ENCODE data around the gene PPM1A. TPM values are rescaled to one million over a fixed set of nuclear protein-coding genes. Genes with fewer than 3 reads are reported as not detected.

Gene PPM1A
- total RNA-seq, 2 donors from 2014 or later, result 39.1 to 44.4 TPM

DNA sequence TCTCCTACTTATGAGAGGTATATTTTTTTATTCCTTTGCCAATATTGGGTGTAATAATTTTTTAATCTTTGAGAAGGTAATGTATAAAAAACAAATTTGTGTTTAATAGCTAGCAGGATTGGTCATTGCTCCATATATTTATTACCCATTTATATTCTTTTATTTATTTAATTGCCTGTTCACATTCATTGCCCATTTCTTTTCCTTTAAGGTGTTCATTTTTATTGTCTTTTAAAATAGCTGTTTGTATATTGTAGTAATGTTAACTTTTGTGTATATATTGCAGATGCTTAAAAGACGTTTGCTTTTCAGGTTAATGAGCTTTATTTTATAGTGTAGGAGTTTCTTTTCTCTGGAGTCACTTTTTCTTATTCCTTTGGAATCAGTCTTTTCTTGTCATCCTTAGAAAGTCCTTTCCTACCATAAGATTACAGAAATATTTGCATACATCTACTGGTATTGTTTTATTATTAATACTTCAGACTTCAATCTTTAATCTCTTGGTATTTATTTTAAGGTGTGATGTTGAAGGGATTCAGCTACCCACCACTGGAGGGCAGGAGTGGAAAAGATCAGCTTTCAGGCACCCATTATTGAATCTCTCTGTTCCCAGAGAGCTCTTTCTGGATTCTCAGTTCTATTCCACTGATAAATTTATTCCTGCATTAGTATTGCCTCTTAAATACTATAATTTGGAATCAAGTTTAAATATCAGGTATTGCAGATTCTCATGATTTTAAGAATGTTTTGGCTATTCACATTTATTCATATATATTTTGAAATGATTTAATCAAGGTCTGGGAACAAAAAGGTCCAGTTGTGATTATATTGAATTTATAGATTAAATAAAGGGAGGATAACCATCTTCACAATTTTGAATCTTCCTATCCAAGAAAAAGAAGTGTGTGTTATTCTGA, 17.3 kb downstream of the PPM1A start:
- Mint-ChIP-seq H3K36me3 (ENCODE audit: low read depth) (peaks cover 23% of the 10 kb centered on the region), H3K4me1 (peaks cover 15% of the 10 kb centered on the region), H3K9me3 (no peaks in the 10 kb centered on the region), H3K27ac (no peak overlapping the region), H3K4me3 (no peak overlapping the region), H3K27me3 (no peaks in the 10 kb centered on the region)
- ATAC-seq (replicated peaks), result no peak

DNA sequence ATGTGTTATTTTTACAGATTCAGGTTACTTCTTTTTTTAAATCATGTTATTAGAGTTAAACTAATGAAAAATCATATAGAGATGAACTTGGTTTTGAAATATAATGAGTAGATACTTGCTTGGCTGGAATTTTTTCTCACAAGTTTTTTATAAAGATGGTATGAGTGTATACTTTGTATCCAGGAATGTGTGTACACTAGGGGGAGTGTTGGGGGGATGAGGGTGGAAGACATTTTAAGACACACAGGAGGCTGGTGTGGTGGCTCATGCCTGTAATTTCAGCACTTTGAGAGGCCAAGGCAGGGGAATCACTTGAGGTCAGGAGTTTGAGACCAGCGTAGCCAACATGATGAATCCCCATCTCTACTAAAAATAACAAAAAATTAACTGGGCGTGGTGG, 23.2 kb downstream of the PPM1A start:
- H3K36me3 Mint-ChIP-seq (ENCODE audit: low read depth), result peaks cover 25% of the 10 kb centered on the region

DNA sequence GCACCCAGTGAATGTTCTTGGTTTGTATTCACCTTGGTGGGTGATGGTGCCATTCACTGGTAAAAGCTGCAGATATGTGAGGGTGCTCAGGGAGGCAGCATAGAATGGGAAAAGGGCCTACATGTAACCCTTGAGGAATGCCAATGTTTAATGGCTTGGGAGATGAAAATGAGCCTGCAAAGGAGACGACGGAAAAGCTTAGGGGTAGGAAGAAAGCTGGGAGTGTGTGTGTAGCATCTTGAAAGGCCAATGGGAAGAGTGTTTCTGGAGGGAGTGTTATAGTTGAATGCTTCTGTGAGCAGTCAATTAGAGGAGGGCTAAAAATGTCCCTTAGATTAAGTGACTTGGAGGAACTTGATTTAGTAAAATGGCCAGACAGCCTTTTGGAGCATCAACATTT, 24.9 kb downstream of the PPM1A start:
- no peak overlapping the region for H3K27ac Mint-ChIP-seq
- H3K9me3 Mint-ChIP-seq, result no peaks in the 10 kb centered on the region
- H3K27me3 Mint-ChIP-seq, result no peaks in the 10 kb centered on the region
- no peak for ATAC-seq (replicated peaks)
- no peak overlapping the region for H3K4me3 Mint-ChIP-seq
- peaks cover 30% of the 10 kb centered on the region for H3K36me3 Mint-ChIP-seq (ENCODE audit: low read depth)
- H3K4me1 Mint-ChIP-seq, result peaks cover 41% of the 10 kb centered on the region

More for the DNA sequence above, 23.2 kb downstream of the PPM1A start:
- Mint-ChIP-seq H3K27me3 (no peaks in the 10 kb centered on the region), H3K9me3 (no peaks in the 10 kb centered on the region), H3K4me3 (no peak overlapping the region), H3K27ac (no peak overlapping the region), H3K4me1 (peaks cover 36% of the 10 kb centered on the region)
- ATAC-seq (replicated peaks), result no peak

DNA sequence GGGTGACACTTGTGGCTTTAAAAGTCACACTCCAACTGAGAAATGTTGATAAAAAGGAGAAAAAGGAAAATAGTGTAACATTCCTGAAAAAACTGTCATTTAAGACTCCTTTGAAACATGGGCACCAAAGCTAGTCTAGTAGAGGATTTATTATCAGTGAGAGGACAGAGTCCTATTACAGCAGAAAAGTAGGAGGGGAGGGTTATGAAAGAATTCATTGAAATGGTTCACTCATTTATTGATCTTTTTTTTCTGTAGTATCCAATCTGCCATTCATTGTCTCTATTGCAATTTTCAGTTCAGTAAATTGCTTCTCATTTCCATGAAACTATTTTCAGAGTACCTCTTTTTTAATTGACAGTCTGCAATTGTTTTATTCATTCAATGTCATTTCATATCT, 25.4 kb downstream of the PPM1A start:
- ATAC-seq (replicated peaks), result no peak
- Mint-ChIP-seq H3K27ac (no peak overlapping the region), H3K4me1 (peaks cover 41% of the 10 kb centered on the region), H3K9me3 (no peaks in the 10 kb centered on the region), H3K4me3 (no peak overlapping the region), H3K27me3 (no peaks in the 10 kb centered on the region), H3K36me3 (ENCODE audit: low read depth) (peaks cover 30% of the 10 kb centered on the region)

DNA sequence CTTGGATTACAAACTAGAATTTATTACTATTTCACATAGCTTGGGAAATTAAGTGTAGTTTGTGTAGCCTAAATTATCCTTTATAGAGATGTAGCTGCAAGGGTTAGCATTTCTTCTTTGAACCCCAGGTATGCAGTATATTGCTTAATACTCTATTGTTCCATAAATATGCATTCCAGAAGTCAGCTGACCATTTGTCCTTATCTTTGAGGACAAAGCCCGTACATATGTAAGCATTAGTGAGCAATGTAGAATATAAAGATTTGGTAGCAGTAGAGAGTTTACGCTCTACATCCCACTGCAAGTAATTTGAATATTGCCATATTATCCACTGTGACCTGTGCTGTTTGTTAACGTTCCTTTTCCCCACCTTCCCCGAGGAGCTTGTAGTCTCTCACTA, 26.9 kb downstream of the PPM1A start:
- ATAC-seq (replicated peaks), result no peak
- Mint-ChIP-seq H3K36me3 (ENCODE audit: low read depth) (peaks cover 23% of the 10 kb centered on the region), H3K4me1 (peaks cover 38% of the 10 kb centered on the region), H3K27me3 (no peaks in the 10 kb centered on the region), H3K27ac (no peak overlapping the region), H3K9me3 (no peaks in the 10 kb centered on the region), H3K4me3 (no peak overlapping the region)

DNA sequence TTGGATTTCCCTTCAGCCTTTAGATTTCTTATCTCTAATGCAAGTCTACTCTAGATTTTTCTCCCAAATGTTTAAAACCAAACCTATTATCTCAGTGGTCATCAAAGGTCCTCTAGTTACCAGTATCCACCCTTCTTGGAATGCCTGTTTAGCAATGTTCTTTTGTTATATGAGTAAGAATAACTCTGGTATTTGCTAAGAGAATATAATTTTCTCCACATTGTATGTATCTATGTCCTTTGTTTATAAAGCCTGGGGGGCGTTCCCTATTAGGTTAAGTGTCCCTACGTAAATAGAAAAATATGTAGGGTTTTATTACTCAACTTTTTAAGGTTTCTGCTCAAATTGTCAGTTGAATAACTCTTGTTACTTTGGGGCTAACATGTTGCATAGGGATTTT, 27.3 kb downstream of the PPM1A start:
- no peak overlapping the region for H3K27ac Mint-ChIP-seq
- ATAC-seq (replicated peaks), result no peak
- H3K27me3 Mint-ChIP-seq, result no peaks in the 10 kb centered on the region
- no peak overlapping the region for H3K4me3 Mint-ChIP-seq
- H3K9me3 Mint-ChIP-seq, result no peaks in the 10 kb centered on the region
- peaks cover 34% of the 10 kb centered on the region for H3K4me1 Mint-ChIP-seq
- peaks cover 21% of the 10 kb centered on the region for H3K36me3 Mint-ChIP-seq (ENCODE audit: low read depth)

DNA sequence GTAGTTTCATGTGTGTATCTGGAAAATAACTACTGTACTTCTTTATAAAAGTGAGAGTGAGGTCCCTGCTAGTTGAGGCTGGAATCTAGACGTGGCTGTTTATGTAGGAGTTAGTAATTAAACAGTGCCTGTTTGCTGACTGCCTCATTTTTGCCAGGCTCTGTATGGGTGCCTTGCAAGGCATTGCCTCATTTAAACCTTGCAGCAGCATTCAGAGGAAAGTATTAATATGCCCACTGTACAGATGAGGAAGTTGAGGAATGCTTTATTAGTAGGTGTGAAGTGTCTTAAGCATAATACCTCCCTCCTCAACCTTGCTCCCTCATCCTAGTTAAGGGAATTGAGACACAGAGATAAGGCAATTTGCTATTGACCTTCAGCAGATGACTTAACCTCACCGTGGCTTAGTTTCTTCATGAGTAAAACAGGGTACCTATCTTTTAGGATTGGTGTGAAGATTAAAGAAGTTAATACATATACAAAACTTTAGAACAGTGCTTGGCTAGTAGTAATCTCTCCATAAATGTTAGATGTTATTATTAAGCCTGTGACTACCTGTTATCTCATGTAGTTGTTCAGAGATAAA, 28.7 kb downstream of the PPM1A start:
- no peak for ATAC-seq (replicated peaks)
- H3K27ac Mint-ChIP-seq, result no peak overlapping the region
- H3K27me3 Mint-ChIP-seq, result no peaks in the 10 kb centered on the region
- H3K36me3 Mint-ChIP-seq (ENCODE audit: low read depth), result peaks cover 33% of the 10 kb centered on the region
- H3K9me3 Mint-ChIP-seq, result no peaks in the 10 kb centered on the region
- no peak overlapping the region for H3K4me3 Mint-ChIP-seq
- H3K4me1 Mint-ChIP-seq, result peaks cover 27% of the 10 kb centered on the region

DNA sequence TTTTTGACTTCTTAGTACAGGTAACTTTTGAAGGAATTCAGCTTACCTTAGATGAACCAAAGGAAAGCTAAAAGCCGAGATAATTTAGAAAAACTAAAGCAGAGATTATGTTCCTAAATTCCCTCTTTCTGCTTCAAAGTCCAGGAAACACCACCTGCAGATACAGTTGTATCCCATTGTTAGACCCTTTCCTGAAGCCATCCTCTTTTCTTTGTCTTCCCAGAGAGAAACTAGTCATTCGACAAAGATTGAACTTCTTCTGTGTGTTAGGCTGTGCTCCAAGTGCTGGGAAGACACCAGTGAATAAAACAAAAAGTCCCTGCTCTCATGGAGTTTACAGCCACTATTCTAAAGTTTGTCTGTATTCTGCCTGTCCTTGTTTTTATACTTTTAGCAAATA, 29.3 kb downstream of the PPM1A start:
- H3K4me1 Mint-ChIP-seq, result peaks cover 24% of the 10 kb centered on the region
- H3K27me3 Mint-ChIP-seq, result no peaks in the 10 kb centered on the region
- H3K9me3 Mint-ChIP-seq, result no peaks in the 10 kb centered on the region
- no peak overlapping the region for H3K4me3 Mint-ChIP-seq
- H3K27ac Mint-ChIP-seq, result no peak overlapping the region
- no peak for ATAC-seq (replicated peaks)
- peaks cover 39% of the 10 kb centered on the region for H3K36me3 Mint-ChIP-seq (ENCODE audit: low read depth)

DNA sequence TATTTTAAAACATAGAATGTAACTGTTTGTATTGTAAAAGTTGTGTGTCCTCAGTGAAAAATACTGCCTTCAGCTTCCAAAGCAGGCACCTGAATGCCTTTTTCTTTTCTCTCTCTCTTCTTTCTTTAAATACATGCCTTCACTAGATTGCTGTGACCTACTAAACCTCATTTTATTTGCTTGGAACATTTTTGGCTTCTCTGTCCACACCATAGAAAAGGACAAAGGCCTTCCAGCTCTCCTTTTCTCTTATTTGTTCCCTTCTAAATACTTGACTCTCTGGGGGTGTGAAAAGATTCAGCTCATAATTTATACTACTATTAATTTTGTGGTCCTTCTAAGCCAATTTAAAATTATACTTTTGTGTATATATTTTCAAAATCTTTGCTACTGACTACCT, 38.4 kb downstream of the PPM1A start:
- Mint-ChIP-seq H3K27me3 (no peaks in the 10 kb centered on the region), H3K27ac (no peak overlapping the region), H3K4me3 (no peak overlapping the region), H3K36me3 (ENCODE audit: low read depth) (peaks cover 82% of the 10 kb centered on the region), H3K4me1 (peaks cover 4% of the 10 kb centered on the region), H3K9me3 (no peaks in the 10 kb centered on the region)
- no peak for ATAC-seq (replicated peaks)

DNA sequence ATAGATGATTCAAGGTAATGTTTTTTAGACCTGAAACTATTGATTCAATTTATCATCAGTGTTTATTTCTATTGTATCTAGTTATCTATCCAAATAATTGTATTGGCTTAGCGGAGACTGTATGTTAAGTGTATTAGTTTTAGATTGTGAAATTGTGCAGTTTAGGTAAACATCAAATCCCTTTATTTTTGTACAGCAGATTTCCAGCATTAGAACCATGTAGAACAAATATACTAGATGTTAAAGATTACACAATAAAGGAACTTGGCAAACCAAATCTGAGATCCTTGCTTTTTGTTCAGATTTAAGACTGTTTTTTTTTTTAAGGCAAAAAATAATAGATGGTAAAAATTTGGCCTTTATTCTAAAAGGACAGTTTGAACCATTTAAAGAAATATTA, 39.3 kb downstream of the PPM1A start:
- no peak overlapping the region for H3K27ac Mint-ChIP-seq
- H3K4me3 Mint-ChIP-seq, result no peak overlapping the region
- no peaks in the 10 kb centered on the region for H3K9me3 Mint-ChIP-seq
- no peaks in the 10 kb centered on the region for H3K27me3 Mint-ChIP-seq
- ATAC-seq (replicated peaks), result no peak
- H3K4me1 Mint-ChIP-seq, result no peaks in the 10 kb centered on the region
- H3K36me3 Mint-ChIP-seq (ENCODE audit: low read depth), result peaks cover 82% of the 10 kb centered on the region

DNA sequence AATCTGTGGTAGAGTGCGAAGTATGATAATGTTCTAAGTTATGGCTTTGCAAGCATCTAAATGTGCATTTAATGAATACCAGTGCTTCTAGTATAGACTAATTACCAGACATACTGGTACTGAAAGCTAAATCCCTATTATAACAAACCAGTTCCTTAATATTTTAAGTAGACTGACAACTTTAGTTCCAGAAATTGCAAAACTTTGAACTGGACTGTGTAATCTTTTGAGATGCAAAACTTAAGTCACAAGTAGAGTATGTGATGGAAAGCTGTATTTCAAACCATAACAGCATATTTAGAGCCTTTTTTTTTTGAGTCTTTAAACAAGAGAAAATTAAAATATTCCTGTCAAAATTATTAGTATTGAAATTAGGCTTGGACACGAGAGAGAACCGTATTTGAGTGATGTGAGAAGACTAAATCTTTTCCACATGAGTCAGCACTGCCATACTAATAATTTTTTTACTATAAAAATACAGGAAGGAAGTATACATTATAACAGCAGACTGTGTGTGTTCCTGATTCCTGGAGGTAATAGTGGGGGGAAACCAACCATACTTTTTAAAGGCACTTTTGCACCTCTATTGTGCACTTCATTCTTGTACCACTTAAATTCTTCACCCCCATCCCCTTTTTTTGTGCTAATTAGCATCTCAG, 45.5 kb downstream of the PPM1A start:
- H3K27ac Mint-ChIP-seq, result no peak overlapping the region
- H3K4me1 Mint-ChIP-seq, result no peaks in the 10 kb centered on the region
- no peak for ATAC-seq (replicated peaks)
- peaks cover 53% of the 10 kb centered on the region for H3K36me3 Mint-ChIP-seq (ENCODE audit: low read depth)
- no peaks in the 10 kb centered on the region for H3K27me3 Mint-ChIP-seq
- H3K9me3 Mint-ChIP-seq, result no peaks in the 10 kb centered on the region
- H3K4me3 Mint-ChIP-seq, result no peak overlapping the region

DNA sequence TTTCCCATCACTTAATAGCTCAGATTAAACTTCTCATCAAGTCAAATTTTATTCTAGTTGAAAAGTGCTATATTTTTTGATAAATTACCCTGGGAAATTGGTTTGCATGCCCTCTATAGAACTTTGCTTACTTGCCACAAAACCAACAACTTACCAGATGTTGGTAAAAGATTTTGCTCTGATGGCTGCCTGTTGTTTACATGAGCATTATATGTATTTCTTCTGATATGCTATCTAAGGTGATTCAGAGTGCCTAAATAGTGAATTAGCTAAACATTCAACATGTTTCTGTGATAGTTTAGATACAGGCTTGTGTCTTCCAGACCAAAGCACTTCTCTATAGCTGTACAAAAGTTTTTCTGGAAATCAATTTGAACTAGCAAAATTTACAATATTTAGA, 51.0 kb downstream of the PPM1A start:
- Mint-ChIP-seq H3K27ac (no peak overlapping the region), H3K4me3 (no peak overlapping the region), H3K9me3 (no peaks in the 10 kb centered on the region), H3K36me3 (ENCODE audit: low read depth) (peaks cover 1% of the 10 kb centered on the region), H3K27me3 (no peaks in the 10 kb centered on the region), H3K4me1 (no peaks in the 10 kb centered on the region)
- ATAC-seq (replicated peaks), result no peak

DNA sequence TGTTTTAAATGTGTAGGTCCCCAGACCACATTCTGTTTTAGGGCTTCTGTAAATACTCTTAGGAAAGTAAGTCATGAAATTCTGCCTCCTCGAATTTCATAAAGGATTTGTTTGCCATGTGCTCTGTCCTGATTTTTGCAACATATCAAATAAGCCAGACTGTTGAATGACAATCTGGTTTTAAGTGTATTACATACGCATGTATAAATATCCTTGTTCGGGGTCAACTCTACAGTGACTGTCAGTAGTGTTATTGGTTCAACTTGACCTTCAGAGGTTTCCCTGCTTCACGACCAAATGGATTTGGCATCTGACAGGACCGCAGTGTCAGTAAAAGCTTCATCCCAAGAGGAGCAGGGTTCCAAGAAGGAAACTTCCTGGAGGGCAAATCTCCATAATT, 52.7 kb downstream of the PPM1A start:
- Mint-ChIP-seq H3K4me1 (no peaks in the 10 kb centered on the region), H3K9me3 (peaks cover 3% of the 10 kb centered on the region), H3K4me3 (no peak overlapping the region), H3K36me3 (ENCODE audit: low read depth) (no peaks in the 10 kb centered on the region), H3K27me3 (no peaks in the 10 kb centered on the region), H3K27ac (no peak overlapping the region)
- no peak for ATAC-seq (replicated peaks)

DNA sequence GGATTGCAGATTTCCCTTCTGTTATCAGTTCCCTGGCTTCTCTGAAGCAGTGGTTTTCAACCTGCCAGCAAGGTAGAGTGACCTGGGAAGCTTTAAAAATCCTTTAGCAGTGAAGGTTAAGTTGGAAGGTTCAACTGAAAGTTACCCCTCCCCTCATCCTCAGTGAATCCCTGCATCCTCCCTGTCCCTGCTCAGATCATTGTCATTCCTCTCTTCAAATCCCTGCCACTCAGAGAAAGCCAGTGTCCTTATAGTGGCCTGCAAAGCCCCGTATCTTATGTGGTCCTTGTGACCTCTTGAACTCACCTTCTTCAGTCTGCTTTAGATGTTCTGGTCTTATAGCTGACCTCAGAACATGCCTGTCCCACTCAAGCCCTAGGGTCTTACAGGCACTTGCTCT, 53.6 kb downstream of the PPM1A start:
- Mint-ChIP-seq H3K36me3 (ENCODE audit: low read depth) (no peaks in the 10 kb centered on the region), H3K27ac (no peak overlapping the region), H3K4me1 (no peaks in the 10 kb centered on the region), H3K9me3 (peaks cover 3% of the 10 kb centered on the region), H3K4me3 (no peak overlapping the region), H3K27me3 (no peaks in the 10 kb centered on the region)
- no peak for ATAC-seq (replicated peaks)

DNA sequence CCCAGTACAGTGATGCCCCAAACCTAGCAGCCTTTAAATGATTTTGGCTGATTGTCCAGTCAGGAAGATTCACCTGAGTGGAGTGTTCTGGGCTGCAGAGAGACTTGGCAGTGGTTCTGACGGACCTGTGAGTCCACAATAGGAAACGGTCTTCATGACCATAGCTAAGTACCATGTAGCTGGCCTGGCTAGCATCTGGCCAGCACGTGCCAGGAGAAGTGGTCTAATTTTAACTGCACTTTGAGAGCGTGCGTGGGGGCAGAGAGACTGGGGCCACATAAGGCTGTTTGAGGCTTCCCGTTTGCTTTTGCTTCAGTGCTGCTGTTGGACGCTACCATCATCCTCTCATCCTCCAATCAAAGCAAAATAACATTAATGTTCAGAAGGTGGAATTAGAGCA, 54.7 kb downstream of the PPM1A start:
- Mint-ChIP-seq H3K4me3 (no peak overlapping the region), H3K9me3 (peaks cover 3% of the 10 kb centered on the region)

More for the DNA sequence above, 54.7 kb downstream of the PPM1A start:
- Mint-ChIP-seq H3K4me1 (no peaks in the 10 kb centered on the region), H3K27ac (no peak overlapping the region), H3K36me3 (ENCODE audit: low read depth) (no peaks in the 10 kb centered on the region), H3K27me3 (no peaks in the 10 kb centered on the region)
- no peak for ATAC-seq (replicated peaks)
